SK-N-SH (cell line): Measurements from ENCODE around the gene HMGCL. TPM values are rescaled to one million over a fixed set of nuclear protein-coding genes. Genes with fewer than 3 reads are reported as not detected.
A peak's percentile ranks its signal among the peaks of the same experiment; 100 is the strongest.
"Not testable (repeated sequence)": the region's sequence is repeated elsewhere in the genome, so short reads cannot be mapped to it uniquely, and the experiment has no call there.

Source experiments
- CTCF ChIA-PET: fragments of 300-600, 350-600 bp; formaldehyde crosslinking; extraction: SDS; loops from one replicate; lab custom pipeline; 2021; lab: Yijun Ruan, JAX
- POLR2A ChIA-PET: fragments of 350-600 bp; sonication (Branson Sonifier 250); formaldehyde crosslinking; extraction: SDS; loops from one replicate; lab custom pipeline; 2020; ENCODE audit warnings: antibody characterized with exemption, inconsistent platforms; lab: Yijun Ruan, JAX
- DNase-seq: peaks from one replicate; pipeline ENCODE4 v3.0.0; 2012
- H2AFZ ChIP-seq: fragments of 200-600 bp; sonication (generic); 2 replicates; pipeline ENCODE4 v1.8.1; 2016; ENCODE audit warnings: antibody characterized with exemption, mild to moderate bottlenecking, low read depth
- H3F3A ChIP-seq: fragments of 200-600 bp; sonication (generic); replicated peaks from 2 replicates; pipeline ENCODE3; 2016; ENCODE audit warnings: antibody characterized with exemption, mild to moderate bottlenecking; ENCODE audit not compliant: insufficient read depth
- H3K27ac ChIP-seq, 2 experiments: fragments of 200-500 bp in 1 of 2; fragments of 200-600 bp in 1 of 2; sonication (Bioruptor generic) in 1 of 2; sonication (generic), shearing (Covaris generic) in 1 of 2; 2 replicates each; pipeline versions ENCODE4 v1.5.1 to v1.6.1; 2014 to 2016; ENCODE audit warnings: low read depth in 2 of 2, inconsistent platforms in 1 of 2, low read length in 1 of 2, mild to moderate bottlenecking in 1 of 2, mixed read lengths in 1 of 2
- H3K27me3 ChIP-seq: fragments of 200-600 bp; sonication (generic), shearing (Covaris generic); 2 replicates; pipeline ENCODE4 v1.6.1; 2016; ENCODE audit warnings: mixed run types; ENCODE audit not compliant: insufficient read depth
- H3K36me3 ChIP-seq, 2 experiments: fragments of 200-500 bp in 1 of 2; fragments of 200-600 bp in 1 of 2; sonication (Bioruptor generic) in 1 of 2; sonication (generic) in 1 of 2; replicated peaks in 1 of 2; 2 replicates each; pipeline versions ENCODE3 to v1.5.1; 2014 to 2016; ENCODE audit warnings: low read length in 1 of 2, mild to moderate bottlenecking in 1 of 2; ENCODE audit not compliant: insufficient read depth in 2 of 2, control insufficient read depth in 1 of 2
- H3K4me1 ChIP-seq, 2 experiments: fragments of 200-500 bp in 1 of 2; fragments of 200-600 bp in 1 of 2; sonication (Bioruptor generic) in 1 of 2; sonication (generic), shearing (Covaris generic) in 1 of 2; 2 replicates each; pipeline versions ENCODE4 v1.5.1 to v1.6.1; 2014 to 2016; ENCODE audit warnings: low read depth in 1 of 2, low read length in 1 of 2, mixed run types in 1 of 2; ENCODE audit not compliant: insufficient read depth in 2 of 2, control insufficient read depth in 1 of 2
- H3K4me2 ChIP-seq: fragments of 200-600 bp; sonication (generic), shearing (Covaris generic); 2 replicates; pipeline ENCODE4 v1.6.1; 2017; ENCODE audit warnings: mixed run types
- H3K4me3 ChIP-seq, 2 experiments: fragments of 200-500 bp in 1 of 2; fragments of 200-600 bp in 1 of 2; sonication (Bioruptor generic) in 1 of 2; sonication (generic), shearing (Covaris generic) in 1 of 2; 2 replicates each; pipeline versions ENCODE4 v1.5.1 to v1.8.1; 2014 to 2016; ENCODE audit warnings: low read depth in 2 of 2, inconsistent platforms in 1 of 2, low read length in 1 of 2, mild to moderate bottlenecking in 1 of 2, mixed read lengths in 1 of 2, moderate library complexity in 1 of 2
- H3K79me2 ChIP-seq: fragments of 200-600 bp; sonication (generic); 2 replicates; pipeline ENCODE4 v1.8.1; 2017; ENCODE audit warnings: mild to moderate bottlenecking; ENCODE audit not compliant: insufficient read depth
- H3K9ac ChIP-seq: fragments of 200-600 bp; sonication (generic); 2 replicates; pipeline ENCODE4 v1.6.1; 2017; ENCODE audit warnings: mixed run types
- H3K9me2 ChIP-seq: fragments of 200-600 bp; sonication (generic); 2 replicates; pipeline ENCODE4 v1.6.1; 2017; ENCODE audit warnings: mixed run types
- H3K9me3 ChIP-seq: fragments of 200-600 bp; sonication (generic); 2 replicates; pipeline ENCODE4 v1.6.1; 2017; ENCODE audit warnings: mixed run types, mild to moderate bottlenecking, moderate library complexity
- H4K20me1 ChIP-seq: fragments of 200-600 bp; sonication (generic); 2 replicates; pipeline ENCODE4 v1.6.1; 2017; ENCODE audit warnings: mild to moderate bottlenecking, mixed run types; ENCODE audit not compliant: insufficient read depth
- CHD2 ChIP-seq: fragments of 150-350 bp; IDR thresholded peaks from 2 replicates; pipeline ENCODE4 v1.6.1; 2018; ENCODE audit warnings: low read length; ENCODE audit not compliant: partially characterized antibody
- CTCF ChIP-seq: fragments of 200-600 bp; sonication (generic); IDR thresholded peaks from 2 replicates; pipeline ENCODE4 v1.6.1; 2017; ENCODE audit warnings: antibody characterized with exemption, mild to moderate bottlenecking, moderate library complexity
- ELF1 ChIP-seq: IDR thresholded peaks from 2 replicates; pipeline ENCODE4 v1.4.0; 2012
- FOSL2 ChIP-seq: IDR thresholded peaks from 2 replicates; pipeline ENCODE4 v1.4.0; 2012; ENCODE audit warnings: low read depth, mild to moderate bottlenecking, moderate library complexity, borderline replicate concordance
- FOXJ3 ChIP-seq: sonication (generic); formaldehyde crosslinking; IDR thresholded peaks from 2 replicates; pipeline ENCODE4 v1.5.1; 2020; ENCODE audit warnings: mild to moderate bottlenecking, missing genetic modification reagents
- GABPA ChIP-seq: IDR thresholded peaks from 2 replicates; pipeline ENCODE4 v1.4.0; 2012; ENCODE audit warnings: low read depth, mild to moderate bottlenecking
- GATA2 ChIP-seq: sonication (generic); formaldehyde crosslinking; IDR thresholded peaks from 2 replicates; pipeline ENCODE4 v1.5.0; 2020; ENCODE audit warnings: mild to moderate bottlenecking, missing genetic modification reagents
- IRF3 ChIP-seq: fragments of 150-350 bp; IDR thresholded peaks from 2 replicates; pipeline ENCODE4 v1.6.1; 2016; ENCODE audit warnings: mild to moderate bottlenecking, low read depth, low read length
- MEF2A ChIP-seq: IDR thresholded peaks from 2 replicates; pipeline ENCODE4 v1.4.0; 2012; ENCODE audit warnings: low read depth, borderline replicate concordance
- MXI1 ChIP-seq: IDR thresholded peaks from 2 replicates; pipeline ENCODE4 v1.6.1; 2012; ENCODE audit warnings: mild to moderate bottlenecking, low read depth, low read length, improper control_type of control experiment
- NFIC ChIP-seq: IDR thresholded peaks from 2 replicates; pipeline ENCODE4 v1.4.0; 2012; ENCODE audit warnings: borderline replicate concordance
- NRF1 ChIP-seq: IDR thresholded peaks from 2 replicates; pipeline ENCODE4 v1.6.1; 2012; ENCODE audit warnings: low read depth, mild to moderate bottlenecking, low read length
- RCOR1 ChIP-seq: fragments of 150-350 bp; IDR thresholded peaks from 2 replicates; pipeline ENCODE4 v1.6.1; 2017; ENCODE audit warnings: antibody characterized with exemption, low read length
- RXRA ChIP-seq: IDR thresholded peaks from 2 replicates; pipeline ENCODE4 v1.4.0; 2012; ENCODE audit warnings: low read depth, mild to moderate bottlenecking, borderline replicate concordance
- SMC3 ChIP-seq: IDR thresholded peaks from 2 replicates; pipeline ENCODE4 v1.6.1; 2012; ENCODE audit warnings: low read depth, low read length, improper control_type of control experiment
- TEAD4 ChIP-seq: IDR thresholded peaks from 2 replicates; pipeline ENCODE4 v1.4.0; 2012; ENCODE audit warnings: mild to moderate bottlenecking, borderline replicate concordance; ENCODE audit not compliant: insufficient read depth
- YY1 ChIP-seq: IDR thresholded peaks from 2 replicates; pipeline ENCODE4 v1.4.0; 2012; ENCODE audit warnings: low read depth, mild to moderate bottlenecking
- WGBS: methylation state at CpG from one replicate; pipeline ENCODE4 v1.1.6; 2017; ENCODE audit warnings: low lambda C conversion rate; 5-methylcytosine and 5-hydroxymethylcytosine counted together
- polyA plus RNA-seq, 3 experiments: library from polyadenylated mRNA; depleted of rRNA; stranded (reverse); fragments of >200 nt; gene quantifications; 2 replicates each; pipeline ENCODE4 v1.2.3, GENCODE V29; 2012
- TF ChIP-seq, protein P1 (sequence below): IDR thresholded peaks from 2 replicates; pipeline ENCODE4; 2012

Gene HMGCL
- polyA plus RNA-seq, 1 of the 3 experiments (the other 2 are of a cell fraction): 28.2 TPM

DNA sequence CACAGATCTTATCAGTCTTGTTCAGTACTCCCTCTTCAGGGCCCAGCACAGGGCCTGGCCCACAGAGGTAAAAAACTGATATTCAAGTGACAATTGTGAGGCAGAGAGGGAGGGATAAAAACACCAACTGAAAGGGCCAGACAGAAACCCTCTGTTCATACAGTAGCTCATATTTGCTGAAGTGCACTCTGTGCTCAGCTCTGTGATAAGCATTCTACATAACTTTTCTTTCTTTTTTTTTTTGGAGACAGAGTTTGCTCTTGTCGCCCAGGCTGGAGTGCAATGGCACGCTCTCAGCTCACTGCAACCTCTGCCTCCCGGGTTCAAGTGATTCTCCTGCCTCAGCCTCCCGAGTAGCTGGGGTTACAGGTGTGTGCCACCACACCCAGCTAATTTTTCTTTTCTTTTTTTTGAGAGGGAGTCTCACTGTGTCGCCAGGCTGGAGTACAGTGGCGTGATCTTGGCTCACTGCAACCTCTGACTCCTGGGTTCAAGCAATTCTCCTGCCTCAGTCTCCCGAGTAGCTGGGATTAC is 22.4 kb downstream of the HMGCL start:
- POLR2A ChIA-PET: interaction anchor here (0.9 to 4.1 kb wide), 4 partner anchors 11 to 156 kb away, joined by 4 to 17 read pairs (median 5); partner anchors contain the start of genes HMGCL, LYPLA2, PNRC2 and RPL11
- peak overlapping the region in 1 of 2 experiments; percentile 89; a peak in 1 of 4 replicates for H3K27ac ChIP-seq
- not testable (repeated sequence) for H3K36me3 ChIP-seq, H3K9ac ChIP-seq, H3K4me3 ChIP-seq, H3K79me2 ChIP-seq, H4K20me1 ChIP-seq, H3K9me3 ChIP-seq, H3K9me2 ChIP-seq, H3K27me3 ChIP-seq
- CTCF ChIA-PET: interaction anchor here (1.0 to 5.7 kb wide), 5 partner anchors 7 to 114 kb away, joined by 3 to 47 read pairs (median 6); no protein-coding TSS in a partner anchor
- peaks cover 15% of the 10 kb centered on the region for H3F3A ChIP-seq
- peak; percentile 46; the same call in 1 of the 2 replicates for TF ChIP-seq GATA2
- TF ChIP-seq, all 33 proteins: peak for 1; not testable (repeated sequence) for 32
- not testable (repeated sequence) for H3K4me2 ChIP-seq, H2AFZ ChIP-seq, DNase-seq
- WGBS: 96% methylated on average over 7 of the region's 7 CpGs
- peaks cover 5 to 30% of the 10 kb centered on the region in 2 experiments; a peak in 1 of 4 replicates for H3K4me1 ChIP-seq

DNA sequence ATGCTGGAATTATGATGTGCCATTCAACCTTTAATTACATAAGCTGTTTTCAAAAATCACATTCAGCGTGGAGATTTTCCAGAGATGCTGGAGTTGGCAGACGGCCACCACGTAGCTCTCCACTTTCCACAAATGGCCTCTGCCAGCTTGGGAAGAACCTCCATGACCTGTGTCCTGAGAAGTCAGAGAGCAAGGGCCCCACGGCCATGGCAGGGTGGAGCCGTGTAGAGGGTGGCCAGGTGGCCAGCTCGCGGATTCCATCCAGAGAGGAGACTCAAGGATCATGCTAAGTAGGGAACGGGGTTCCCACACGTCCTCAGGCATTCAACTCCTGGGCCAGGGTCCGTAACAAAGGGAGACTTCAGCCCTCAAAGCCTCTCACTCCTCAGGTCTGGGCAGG is 23.4 kb downstream of the HMGCL start:
- POLR2A ChIA-PET: interaction anchor here (0.9 to 4.1 kb wide), 6 partner anchors 10 to 157 kb away, joined by 3 to 24 read pairs (median 5); partner anchors contain the start of genes HMGCL, LYPLA2, PITHD1 and PNRC2
- H3K4me2 ChIP-seq: peak overlapping the region; percentile 100
- CTCF ChIA-PET: interaction anchor here (0.9 to 5.7 kb wide), 9 partner anchors 8 to 227 kb away, joined by 3 to 47 read pairs (median 4); no protein-coding TSS in a partner anchor

More for the DNA sequence above, 23.4 kb downstream of the HMGCL start:
- H2AFZ ChIP-seq: no peak overlapping the region
- TF ChIP-seq ELF1: no peak
- TF ChIP-seq TEAD4: no peak
- TF ChIP-seq NRF1: no peak
- TF ChIP-seq YY1: no peak
- TF ChIP-seq MEF2A: no peak
- no peak for TF ChIP-seq IRF3
- TF ChIP-seq SMC3: no peak
- peak; percentile 21 for TF ChIP-seq CHD2
- no peak for TF ChIP-seq GABPA
- TF ChIP-seq, protein P1, sequence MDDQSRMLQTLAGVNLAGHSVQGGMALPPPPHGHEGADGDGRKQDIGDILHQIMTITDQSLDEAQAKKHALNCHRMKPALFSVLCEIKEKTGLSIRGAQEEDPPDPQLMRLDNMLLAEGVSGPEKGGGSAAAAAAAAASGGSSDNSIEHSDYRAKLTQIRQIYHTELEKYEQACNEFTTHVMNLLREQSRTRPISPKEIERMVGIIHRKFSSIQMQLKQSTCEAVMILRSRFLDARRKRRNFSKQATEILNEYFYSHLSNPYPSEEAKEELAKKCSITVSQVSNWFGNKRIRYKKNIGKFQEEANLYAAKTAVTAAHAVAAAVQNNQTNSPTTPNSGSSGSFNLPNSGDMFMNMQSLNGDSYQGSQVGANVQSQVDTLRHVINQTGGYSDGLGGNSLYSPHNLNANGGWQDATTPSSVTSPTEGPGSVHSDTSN: no peak
- TF ChIP-seq FOSL2: no peak
- TF ChIP-seq RXRA: no peak
- TF ChIP-seq RCOR1: peak; percentile 35; the same call in 1 of the 2 replicates
- no peak for TF ChIP-seq MXI1
- TF ChIP-seq CTCF: no peak
- no peak for TF ChIP-seq NFIC
- TF ChIP-seq FOXJ3: no peak
- TF ChIP-seq, all 33 proteins: peak for 2
- Histone ChIP-seq H3K79me2 (no peaks in the 10 kb centered on the region; the same call in 1 of the 2 replicates), H3K27ac (peak overlapping the region in 1 of 2 experiments; percentile 89; a peak in 2 of 4 replicates), H3K36me3 (peaks cover 5 to 12% of the 10 kb centered on the region in 2 experiments), H3K9me2 (no peaks in the 10 kb centered on the region), H3K27me3 (no peaks in the 10 kb centered on the region), H3K4me3 (no peak overlapping the region; a peak in 1 of 4 replicates), H4K20me1 (no peaks in the 10 kb centered on the region), H3K9me3 (no peaks in the 10 kb centered on the region), H3K4me1 (peaks cover 5 to 30% of the 10 kb centered on the region in 2 experiments; a peak in 1 of 4 replicates), H3F3A (peaks cover 15% of the 10 kb centered on the region), H3K9ac (no peak overlapping the region)
- DNase-seq: peak; percentile 39
- 68% methylated on average over 8 of the region's 10 CpGs for WGBS
